GM12878 (cell line): Measurements from ENCODE around the gene CDCA5. TPM values are rescaled to one million over a fixed set of nuclear protein-coding genes. Genes with fewer than 3 reads are reported as not detected.

Experiments
- ATAC-seq: fragments of 200-7000 bp; cut with Tn5 transposase; 3 replicates; pipeline ENCODE4 v1.9.1; 2020; ENCODE audit warnings: mild to moderate bottlenecking, moderate library complexity
- BruUV-seq: library from RNA; stranded (reverse); fragments of 400-500 nt; replicated peaks from 2 replicates; lab custom pipeline; 2021; lab: Mats Ljungman, UMichigan
- CTCF ChIA-PET: fragments of 300-600 bp; sonication (Branson Sonifier 250); formaldehyde crosslinking; extraction: SDS; loops from one replicate; lab custom pipeline; 2021; ENCODE audit warnings: inconsistent platforms; lab: Yijun Ruan, JAX
- POLR2A ChIA-PET: fragments of 350-600 bp; formaldehyde crosslinking; extraction: SDS; loops from one replicate; lab custom pipeline; 2021; ENCODE audit warnings: inconsistent platforms; lab: Charles Lee
- RAD21 ChIA-PET: fragments of 300-600 bp; sonication (Branson Sonifier 250); formaldehyde crosslinking; loops from one replicate; lab custom pipeline; 2023; ENCODE audit warnings: antibody characterized with exemption; ENCODE audit not compliant: unreplicated experiment; lab: Charles Lee
- SMC1A ChIA-PET: fragments of 300-600 bp; sonication (Branson Sonifier 250); formaldehyde crosslinking; loops from one replicate; lab custom pipeline; 2023; ENCODE audit not compliant: unreplicated experiment, uncharacterized antibody; lab: Charles Lee
- DNase-seq: peaks from one replicate; pipeline ENCODE4 v3.0.0-alpha.2; 2011; ENCODE audit warnings: low read depth, low spot score
- FAIRE-seq: peaks from 3 replicates; lab custom pipeline; 2011; peaks lifted over from hg19 to GRCh38; lab: Jason Lieb, UNC
- H2AFZ ChIP-seq: 2 replicates; pipeline ENCODE4 v1.6.0; 2011; ENCODE audit warnings: low read depth, low read length, control low read depth; ENCODE audit not compliant: control insufficient read depth
- H3K27ac ChIP-seq: 2 replicates; pipeline ENCODE4 v1.5.1; 2011; ENCODE audit warnings: control low read depth; ENCODE audit not compliant: control insufficient read depth, insufficient read depth
- H3K27me3 ChIP-seq, 2 experiments: replicated peaks in 1 of 2; 2 replicates each; pipeline versions ENCODE4 v1.6.0 to v1.6.1; 2011; ENCODE audit warnings: low read length in 1 of 2; ENCODE audit not compliant: control insufficient read depth in 2 of 2, insufficient read depth in 2 of 2
- H3K36me3 ChIP-seq, 2 experiments: 2 replicates each; pipeline ENCODE4 v1.5.1; 2011; ENCODE audit warnings: low read length in 1 of 2; ENCODE audit not compliant: control insufficient read depth in 2 of 2, insufficient read depth in 2 of 2
- H3K4me1 ChIP-seq: 2 replicates; pipeline ENCODE4 v1.6.1; 2011; ENCODE audit warnings: mild to moderate bottlenecking, low read length, moderate library complexity, mixed read lengths; ENCODE audit not compliant: control insufficient read depth, insufficient read depth
- H3K4me2 ChIP-seq: 2 replicates; pipeline ENCODE4 v1.6.0; 2011; ENCODE audit warnings: control low read depth; ENCODE audit not compliant: control insufficient read depth, insufficient read depth
- H3K4me3 ChIP-seq: fragments of 200-600 bp; sonication (generic); 2 replicates; pipeline ENCODE4 v1.5.1; 2016
- H3K79me2 ChIP-seq: 2 replicates; pipeline ENCODE4 v1.6.0; 2011; ENCODE audit warnings: low read length; ENCODE audit not compliant: control insufficient read depth, insufficient read depth
- H3K9ac ChIP-seq: 2 replicates; pipeline ENCODE4 v1.8.0; 2011; ENCODE audit warnings: low read length, control low read depth, mixed read lengths; ENCODE audit not compliant: control insufficient read depth, insufficient read depth
- H3K9me3 ChIP-seq: replicated peaks from 3 replicates; pipeline ENCODE4 v1.5.1; 2011; ENCODE audit warnings: mild to moderate bottlenecking, low read length; ENCODE audit not compliant: control insufficient read depth, insufficient read depth
- H4K20me1 ChIP-seq: 2 replicates; pipeline ENCODE4 v1.6.0; 2011; ENCODE audit not compliant: control insufficient read depth, insufficient read depth
- ASH2L ChIP-seq: fragments of 300-600, 200-600 bp; sonication (generic); IDR thresholded peaks from 2 replicates; pipeline ENCODE4 v1.6.1; 2017; ENCODE audit warnings: low read depth, mild to moderate bottlenecking, borderline replicate concordance
- ATF7 ChIP-seq: fragments of 450-650 bp; IDR thresholded peaks from 2 replicates; pipeline ENCODE4 v1.6.1; 2016; ENCODE audit warnings: low read depth, mild to moderate bottlenecking
- CREB1 ChIP-seq: IDR thresholded peaks from 2 replicates; pipeline ENCODE4 v1.6.1; 2012; ENCODE audit warnings: low read depth, mild to moderate bottlenecking, inconsistent platforms
- FOXK2 ChIP-seq: fragments of 450-650 bp; IDR thresholded peaks from 2 replicates; pipeline ENCODE4 v1.6.1; 2017; ENCODE audit warnings: mild to moderate bottlenecking, moderate library complexity
- IKZF1 ChIP-seq: fragments of 450-650 bp; conservative IDR thresholded peaks from 2 replicates; pipeline ENCODE4 v1.6.1; 2017; ENCODE audit warnings: antibody characterized with exemption, mild to moderate bottlenecking
- JUND ChIP-seq: IDR thresholded peaks from 2 replicates; pipeline ENCODE4 v1.6.1; 2012; ENCODE audit warnings: low read depth, mild to moderate bottlenecking, low read length, improper control_type of control experiment, moderate library complexity
- MTA2 ChIP-seq: fragments of 450-650 bp; IDR thresholded peaks from 2 replicates; pipeline ENCODE4 v1.6.1; 2016; ENCODE audit warnings: low read depth, mild to moderate bottlenecking, moderate library complexity
- NR2C1 ChIP-seq: fragments of 450-650 bp; IDR thresholded peaks from 2 replicates; pipeline ENCODE4 v1.6.1; 2017; ENCODE audit warnings: antibody characterized with exemption, mild to moderate bottlenecking, moderate library complexity
- POLR2AphosphoS2 ChIP-seq: IDR thresholded peaks from 2 replicates; pipeline ENCODE4 v1.6.1; 2011; ENCODE audit warnings: low read depth, mild to moderate bottlenecking, low read length, improper control_type of control experiment, moderate library complexity
- POLR2AphosphoS5 ChIP-seq: IDR thresholded peaks from 2 replicates; pipeline ENCODE4 v1.6.1; 2011; ENCODE audit warnings: mild to moderate bottlenecking, low read length, inconsistent platforms
- RUNX3 ChIP-seq: IDR thresholded peaks from 2 replicates; pipeline ENCODE4 v1.6.1; 2012; ENCODE audit warnings: low read length, inconsistent platforms
- SRF ChIP-seq, 2 experiments: IDR thresholded peaks; 2 replicates each; pipeline ENCODE4 v1.6.1; 2011; ENCODE audit warnings: low read depth in 2 of 2, low read length in 2 of 2, mild to moderate bottlenecking in 1 of 2, moderate library complexity in 1 of 2
- TCF7 ChIP-seq: IDR thresholded peaks from 2 replicates; pipeline ENCODE4 v1.6.1; 2014; ENCODE audit warnings: antibody characterized with exemption, borderline replicate concordance
- ZNF384 ChIP-seq: IDR thresholded peaks from 2 replicates; pipeline ENCODE4 v1.6.1; 2012; ENCODE audit warnings: low read depth, mild to moderate bottlenecking, low read length, improper control_type of control experiment, borderline replicate concordance
- ZNF622 ChIP-seq: fragments of 450-650 bp; IDR thresholded peaks from 2 replicates; pipeline ENCODE4 v1.6.1; 2017; ENCODE audit warnings: mild to moderate bottlenecking, inconsistent platforms
- whole genome bisulfite sequencing: methylation state at CpG from one replicate; pipeline ENCODE4 v1.1.6; 2016; ENCODE audit warnings: low lambda C conversion rate; ENCODE audit not compliant: insufficient replicate concordance, insufficient coverage; ENCODE audit errors: missing lambda C conversion rate; 5-methylcytosine and 5-hydroxymethylcytosine counted together
- in situ Hi-C: fragments of 300-500 bp; cut with MboI; formaldehyde crosslinking; loops from 9 replicates; pipeline ENCODE4 v1.14.3; 2018; ENCODE audit warnings: mixed read lengths
- intact Hi-C: fragments of 100-400 bp; cut with micrococcal nuclease; formaldehyde crosslinking; loops from one replicate; pipeline ENCODE4 v1.14.2; 2022; ENCODE audit not compliant: unreplicated experiment
- polyA plus RNA-seq, 11 experiments: library from polyadenylated mRNA; depleted of rRNA in 4 of 11; unstranded in 6 of 11; stranded (reverse) in 5 of 11; fragments of >200 nt; fragmentation: Nextera tagmentation in 4 of 11; fragmentation: Illumina TruSeq in 1 of 11; extraction: Ambion mirVana in 4 of 11; extraction: Trizol in 1 of 11; gene quantifications; 1 replicate in 1 of 11; 2 replicates in 10 of 11; pipeline versions ENCODE4 v1.2.1 to v1.2.3, GENCODE V29; 2011 to 2016; ENCODE audit warnings: inconsistent platforms in 2 of 11, missing spikeins in 2 of 11, low read depth in 1 of 11
- total RNA-seq, 4 experiments: library from RNA; depleted of rRNA in 3 of 4; stranded (reverse); fragments of >200 nt in 3 of 4; fragmentation: Illumina TruSeq in 1 of 4; extraction: Trizol in 1 of 4; gene quantifications; 2 replicates each; pipeline versions ENCODE4 v1.2.1 to v1.2.3, GENCODE V29; 2013 to 2021
- TF ChIP-seq, protein P1 (sequence below): fragments of 450-650 bp; formaldehyde crosslinking; IDR thresholded peaks from 2 replicates; pipeline ENCODE4 v1.5.0; 2022; ENCODE audit warnings: mild to moderate bottlenecking, missing genetic modification characterization
- TF ChIP-seq, protein P2 (sequence below): fragments of 450-650 bp; IDR thresholded peaks from 2 replicates; pipeline ENCODE4 v1.6.1; 2017; ENCODE audit warnings: borderline replicate concordance
- TF ChIP-seq, protein P3 (sequence below): IDR thresholded peaks from 2 replicates; pipeline ENCODE4 v1.6.1; 2011; ENCODE audit warnings: borderline replicate concordance, low read depth, mild to moderate bottlenecking, moderate library complexity, low read length; ENCODE audit not compliant: insufficient read depth, poor library complexity, severe bottlenecking

CDCA5 gene
- total and polyA plus RNA-seq, 10 of the 15 experiments (the other 5 are each of a cell fraction or from before 2014, with no cell fraction given) = 21.2 to 107 (median 64.9) TPM

DNA sequence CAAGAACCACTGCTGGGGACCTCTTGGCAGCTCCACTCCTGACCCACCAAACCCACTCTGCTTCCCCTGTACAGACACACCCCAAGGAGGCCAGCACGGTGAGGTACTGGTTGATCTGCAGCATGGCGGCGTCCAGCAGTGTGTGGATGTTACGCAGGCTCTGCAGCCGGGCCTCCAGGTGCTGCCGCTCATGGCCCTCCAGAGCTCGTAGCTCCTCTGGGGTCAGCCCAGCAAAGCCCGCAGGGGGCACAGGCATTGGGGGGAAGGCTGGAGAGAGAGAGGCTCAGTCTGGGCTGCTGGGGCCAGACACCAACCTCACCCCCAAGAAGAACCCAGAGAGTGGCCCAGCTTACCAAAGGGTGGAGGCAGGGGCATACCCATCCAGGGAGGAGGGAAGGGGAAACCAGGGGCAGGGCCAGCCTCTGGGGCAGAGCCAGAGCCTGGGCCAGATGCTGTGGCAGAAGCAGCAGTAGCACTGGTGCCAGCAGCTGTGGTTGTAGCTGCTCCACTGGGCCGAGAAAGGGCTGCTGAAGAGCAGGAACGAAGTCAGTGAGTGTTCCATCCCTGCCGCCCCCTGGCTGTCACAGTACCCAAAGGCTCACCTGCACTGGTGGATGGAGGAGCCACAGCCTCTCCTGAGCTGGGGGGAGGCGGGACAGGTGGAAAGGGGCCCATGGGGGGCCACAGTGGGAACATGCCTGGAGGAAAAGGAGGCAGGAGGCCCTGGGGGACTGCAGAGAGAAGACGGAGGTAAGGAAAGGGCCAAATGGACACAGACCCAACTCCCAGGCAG lies 46.0 kb upstream of the CDCA5 start:
- Histone ChIP-seq H3K36me3 (peaks cover 29 to 42% of the 10 kb centered on the region in 2 experiments), H3K9me3 (no peaks in the 10 kb centered on the region), H3K4me3 (no peak overlapping the region), H3K4me2 (no peak overlapping the region), H4K20me1 (0 out of 2 replicates have a peak, but pooled peaks cover 4% of the 10 kb centered on the region), H3K9ac (no peak overlapping the region), H3K4me1 (peaks cover 18% of the 10 kb centered on the region), H2AFZ (no peak overlapping the region), H3K79me2 (peaks cover 38% of the 10 kb centered on the region), H3K27me3 (no peaks in the 10 kb centered on the region), H3K27ac (no peak overlapping the region)
- BruUV-seq = no TSS peak
- in situ Hi-C loops = no loop called here
- RAD21 ChIA-PET = interaction anchor here (1.7 to 2.4 kb wide), 2 partner anchors 8 to 12 kb away, joined by 5 to 9 read pairs; partner anchors contain the start of genes FAU, MRPL49 and ZNHIT2
- CTCF ChIA-PET = interaction anchor here (2.2 to 6.7 kb wide), 2 partner anchors 9 to 12 kb away, joined by 12 to 40 read pairs; partner anchors contain the start of genes FAU, MRPL49 and ZNHIT2
- SMC1A ChIA-PET = no interaction called here
- FAIRE-seq (no peak), ATAC-seq (no peak), DNase-seq (no peak)
- intact Hi-C loops = loop anchor here (5.0 to 10.0 kb wide), 2 partner anchors 52 to 125 kb away; partner anchors contain the start of gene CAPN1
- WGBS = 75% methylated on average over 13 of the region's 13 CpGs
- POLR2A ChIA-PET = interaction anchor here (1.2 to 1.4 kb wide), 2 partner anchors 8 to 9 kb away, joined by 3 to 6 read pairs; partner anchors contain the start of genes FAU and MRPL49
- TF ChIP-seq IKZF1 = no peak
- TF ChIP-seq, protein P1, sequence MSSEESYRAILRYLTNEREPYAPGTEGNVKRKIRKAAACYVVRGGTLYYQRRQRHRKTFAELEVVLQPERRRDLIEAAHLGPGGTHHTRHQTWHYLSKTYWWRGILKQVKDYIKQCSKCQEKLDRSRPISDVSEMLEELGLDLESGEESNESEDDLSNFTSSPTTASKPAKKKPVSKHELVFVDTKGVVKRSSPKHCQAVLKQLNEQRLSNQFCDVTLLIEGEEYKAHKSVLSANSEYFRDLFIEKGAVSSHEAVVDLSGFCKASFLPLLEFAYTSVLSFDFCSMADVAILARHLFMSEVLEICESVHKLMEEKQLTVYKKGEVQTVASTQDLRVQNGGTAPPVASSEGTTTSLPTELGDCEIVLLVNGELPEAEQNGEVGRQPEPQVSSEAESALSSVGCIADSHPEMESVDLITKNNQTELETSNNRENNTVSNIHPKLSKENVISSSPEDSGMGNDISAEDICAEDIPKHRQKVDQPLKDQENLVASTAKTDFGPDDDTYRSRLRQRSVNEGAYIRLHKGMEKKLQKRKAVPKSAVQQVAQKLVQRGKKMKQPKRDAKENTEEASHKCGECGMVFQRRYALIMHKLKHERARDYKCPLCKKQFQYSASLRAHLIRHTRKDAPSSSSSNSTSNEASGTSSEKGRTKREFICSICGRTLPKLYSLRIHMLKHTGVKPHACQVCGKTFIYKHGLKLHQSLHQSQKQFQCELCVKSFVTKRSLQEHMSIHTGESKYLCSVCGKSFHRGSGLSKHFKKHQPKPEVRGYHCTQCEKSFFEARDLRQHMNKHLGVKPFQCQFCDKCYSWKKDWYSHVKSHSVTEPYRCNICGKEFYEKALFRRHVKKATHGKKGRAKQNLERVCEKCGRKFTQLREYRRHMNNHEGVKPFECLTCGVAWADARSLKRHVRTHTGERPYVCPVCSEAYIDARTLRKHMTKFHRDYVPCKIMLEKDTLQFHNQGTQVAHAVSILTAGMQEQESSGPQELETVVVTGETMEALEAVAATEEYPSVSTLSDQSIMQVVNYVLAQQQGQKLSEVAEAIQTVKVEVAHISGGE (CRISPR knock-in tag) = no peak
- TF ChIP-seq RUNX3 = no peak
- no peak for TF ChIP-seq ZNF622
- TF ChIP-seq CREB1 = no peak
- no peak for TF ChIP-seq TCF7
- TF ChIP-seq POLR2AphosphoS5 = 0 out of 2 replicates have a peak, but pooled peaks have one; percentile 35
- TF ChIP-seq ASH2L = no peak
- no peak for TF ChIP-seq MTA2
- no peak for TF ChIP-seq ZNF384
- TF ChIP-seq JUND = no peak
- TF ChIP-seq, protein P2, sequence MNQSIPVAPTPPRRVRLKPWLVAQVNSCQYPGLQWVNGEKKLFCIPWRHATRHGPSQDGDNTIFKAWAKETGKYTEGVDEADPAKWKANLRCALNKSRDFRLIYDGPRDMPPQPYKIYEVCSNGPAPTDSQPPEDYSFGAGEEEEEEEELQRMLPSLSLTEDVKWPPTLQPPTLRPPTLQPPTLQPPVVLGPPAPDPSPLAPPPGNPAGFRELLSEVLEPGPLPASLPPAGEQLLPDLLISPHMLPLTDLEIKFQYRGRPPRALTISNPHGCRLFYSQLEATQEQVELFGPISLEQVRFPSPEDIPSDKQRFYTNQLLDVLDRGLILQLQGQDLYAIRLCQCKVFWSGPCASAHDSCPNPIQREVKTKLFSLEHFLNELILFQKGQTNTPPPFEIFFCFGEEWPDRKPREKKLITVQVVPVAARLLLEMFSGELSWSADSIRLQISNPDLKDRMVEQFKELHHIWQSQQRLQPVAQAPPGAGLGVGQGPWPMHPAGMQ = no peak
- TF ChIP-seq, protein P3, sequence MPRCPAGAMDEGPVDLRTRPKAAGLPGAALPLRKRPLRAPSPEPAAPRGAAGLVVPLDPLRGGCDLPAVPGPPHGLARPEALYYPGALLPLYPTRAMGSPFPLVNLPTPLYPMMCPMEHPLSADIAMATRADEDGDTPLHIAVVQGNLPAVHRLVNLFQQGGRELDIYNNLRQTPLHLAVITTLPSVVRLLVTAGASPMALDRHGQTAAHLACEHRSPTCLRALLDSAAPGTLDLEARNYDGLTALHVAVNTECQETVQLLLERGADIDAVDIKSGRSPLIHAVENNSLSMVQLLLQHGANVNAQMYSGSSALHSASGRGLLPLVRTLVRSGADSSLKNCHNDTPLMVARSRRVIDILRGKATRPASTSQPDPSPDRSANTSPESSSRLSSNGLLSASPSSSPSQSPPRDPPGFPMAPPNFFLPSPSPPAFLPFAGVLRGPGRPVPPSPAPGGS = no peak
- TF ChIP-seq SRF (IDR thresholded peaks at IDR 0.05; ENCODE audit: low read depth in 2 of 2, low read length in 2 of 2) = no peak
- TF ChIP-seq POLR2AphosphoS2 = 0 out of 2 replicates have a peak, but pooled peaks have one; percentile 29
- no peak for TF ChIP-seq ATF7
- no peak for TF ChIP-seq NR2C1
- TF ChIP-seq FOXK2 = no peak
